Muscle layer of colon (tissue), 2 donors: ENCODE data around the gene PPM1D.
"Not testable (repeated sequence)": the region's sequence is repeated elsewhere in the genome, so short reads cannot be mapped to it uniquely, and the experiment has no call there.

Experiments
- H3K27ac ChIP-seq: one replicate; pipeline ENCODE4 v1.7.0; 2013; ENCODE audit warnings: low read depth, mild to moderate bottlenecking, low read length, moderate library complexity
- H3K27me3 ChIP-seq, 2 donors: one replicate each; pipeline ENCODE4 v1.7.0; 2013; ENCODE audit warnings: low read length in 2 of 2, mild to moderate bottlenecking in 2 of 2; ENCODE audit not compliant: insufficient read depth in 2 of 2, control insufficient read depth in 1 of 2
- H3K36me3 ChIP-seq: one replicate; pipeline ENCODE4 v1.7.0; 2013; ENCODE audit warnings: mild to moderate bottlenecking, low read length; ENCODE audit not compliant: insufficient read depth
- H3K4me1 ChIP-seq: one replicate; pipeline ENCODE4 v1.7.0; 2013; ENCODE audit warnings: mild to moderate bottlenecking, low read length; ENCODE audit not compliant: insufficient read depth
- H3K4me3 ChIP-seq, 2 donors: one replicate each; pipeline ENCODE4 v1.7.0; 2013; ENCODE audit warnings: low read length in 2 of 2, low read depth in 1 of 2, mild to moderate bottlenecking in 1 of 2, moderate library complexity in 1 of 2
- H3K9ac ChIP-seq: one replicate; pipeline ENCODE4 v1.7.0; 2013; ENCODE audit warnings: low read length
- H3K9me3 ChIP-seq: one replicate; pipeline ENCODE4 v1.7.0; 2013; ENCODE audit warnings: mild to moderate bottlenecking, low read length
- donor health status: abdominal sarcoma.
- donor health status: Adenocarcinoma of cecum.

The PPM1D gene

DNA sequence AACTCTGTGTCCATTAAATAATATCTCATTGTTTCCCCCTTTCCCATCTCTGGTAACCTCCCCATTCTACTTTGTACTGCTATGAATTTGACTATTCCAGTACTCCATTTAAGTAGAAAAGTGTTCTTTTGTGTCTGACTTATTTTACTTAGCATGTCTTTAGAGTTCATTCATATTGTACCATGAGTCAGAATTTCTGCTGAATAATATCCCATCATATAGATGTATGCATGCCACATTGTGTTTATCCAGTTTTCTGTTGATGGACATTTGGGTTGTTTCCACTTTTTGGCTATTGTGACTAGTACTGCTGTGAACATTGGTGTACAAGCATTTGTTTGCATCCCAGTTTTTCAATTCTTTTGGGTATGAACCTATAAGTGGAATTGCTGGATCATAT is 6.0 kb downstream of the PPM1D start:
- Histone ChIP-seq H3K36me3 (no peaks in the 10 kb centered on the region), H3K4me1 (peaks cover 27% of the 10 kb centered on the region), H3K9ac (no peak overlapping the region), H3K27me3 (no peaks in the 10 kb centered on the region), H3K4me3 (no peak overlapping the region), H3K27ac (no peak overlapping the region), H3K9me3 (no peaks in the 10 kb centered on the region)

DNA sequence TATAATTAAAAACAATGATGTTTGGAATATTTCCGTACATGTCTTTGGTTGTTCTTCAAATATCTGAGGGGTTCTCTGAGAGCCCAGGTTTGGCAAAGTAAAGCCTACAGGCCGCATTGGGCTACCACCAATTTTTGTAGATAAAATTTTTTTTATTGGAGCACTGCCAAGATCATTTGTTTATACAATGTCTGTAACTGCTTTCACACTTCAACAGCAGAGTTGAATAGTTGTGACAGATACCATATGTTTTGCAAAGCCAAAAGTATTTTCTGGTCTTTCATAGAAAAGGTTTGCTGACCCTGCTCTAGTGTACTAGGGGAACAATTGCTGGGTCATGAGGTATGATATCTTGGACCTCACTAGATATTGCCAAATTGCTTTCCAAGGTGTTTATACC is 10.5 kb downstream of the PPM1D start:
- Histone ChIP-seq H3K27me3 (no peaks in the 10 kb centered on the region), H3K9me3 (no peaks in the 10 kb centered on the region), H3K9ac (no peak overlapping the region), H3K27ac (no peak overlapping the region), H3K36me3 (no peaks in the 10 kb centered on the region), H3K4me1 (peaks cover 17% of the 10 kb centered on the region), H3K4me3 (no peak overlapping the region)

DNA sequence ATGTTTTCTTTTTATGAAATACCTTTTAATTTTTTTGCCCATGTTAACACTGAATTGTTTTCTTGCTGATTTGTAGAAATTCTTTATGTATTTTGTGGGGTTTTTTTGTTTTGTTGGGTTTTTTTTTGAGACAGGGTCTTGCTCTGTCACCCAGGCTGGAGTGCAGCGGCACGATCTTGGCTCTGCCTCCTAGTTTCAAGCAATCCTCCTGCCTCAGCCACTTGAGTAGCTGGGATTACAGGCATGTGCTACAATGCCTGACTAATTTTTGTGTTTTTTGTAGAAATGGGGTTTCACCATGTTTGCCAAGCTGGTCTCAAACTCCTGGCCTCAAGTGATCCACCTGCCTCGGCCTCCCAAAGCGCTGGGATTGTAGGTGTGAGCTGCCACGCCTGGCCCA is 11.3 kb downstream of the PPM1D start:
- not testable (repeated sequence) for H3K9me3 ChIP-seq, H3K27ac ChIP-seq, H3K4me3 ChIP-seq, H3K9ac ChIP-seq, H3K36me3 ChIP-seq, H3K27me3 ChIP-seq
- H3K4me1 ChIP-seq, result peaks cover 17% of the 10 kb centered on the region

DNA sequence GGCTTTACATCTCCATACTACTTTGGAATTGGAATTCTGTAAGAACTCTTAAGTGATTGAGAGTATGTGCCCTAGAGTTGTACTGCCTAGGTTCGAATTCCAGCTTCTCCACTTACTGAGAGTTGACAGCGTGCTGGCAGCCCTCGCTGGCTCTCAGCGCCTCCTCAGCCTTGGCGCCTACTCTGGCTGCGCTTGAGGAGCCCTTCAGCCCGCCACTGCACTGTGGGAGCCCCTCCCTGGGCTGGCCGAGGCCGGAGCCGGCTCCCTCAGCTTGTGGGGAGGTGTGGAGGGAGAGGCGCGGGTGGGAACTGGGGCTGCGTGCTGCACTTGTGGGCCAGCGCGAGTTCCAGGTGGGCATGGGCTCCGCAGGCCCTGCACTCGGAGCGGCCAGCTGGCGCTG is 13.3 kb downstream of the PPM1D start:
- Histone ChIP-seq H3K9me3 (no peaks in the 10 kb centered on the region), H3K27me3 (no peaks in the 10 kb centered on the region), H3K9ac (no peak overlapping the region), H3K36me3 (no peaks in the 10 kb centered on the region), H3K27ac (no peak overlapping the region), H3K4me1 (peaks cover 23% of the 10 kb centered on the region), H3K4me3 (no peak overlapping the region)

DNA sequence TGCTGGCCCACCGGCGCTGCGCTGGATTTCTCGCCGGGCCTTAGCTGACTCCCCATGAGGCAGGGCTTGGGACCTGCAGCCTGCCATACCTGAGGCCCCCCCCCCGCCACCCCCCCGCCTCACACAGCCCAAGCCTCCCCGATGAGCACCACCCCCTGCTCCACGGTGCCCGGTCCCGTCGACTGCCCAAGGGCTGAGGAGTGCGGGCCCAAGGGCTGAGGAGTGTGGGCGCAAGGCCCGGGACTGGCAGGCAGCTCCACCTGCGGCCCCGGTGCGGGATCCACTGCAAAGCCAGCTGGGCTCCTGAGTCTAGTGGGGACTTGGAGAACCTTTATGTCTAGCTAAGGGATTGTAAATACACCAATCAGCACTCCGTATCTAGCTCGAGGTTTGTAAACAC is 13.8 kb downstream of the PPM1D start:
- not testable (repeated sequence) for H3K27ac ChIP-seq, H3K9ac ChIP-seq, H3K27me3 ChIP-seq, H3K4me3 ChIP-seq, H3K9me3 ChIP-seq, H3K36me3 ChIP-seq
- peaks cover 23% of the 10 kb centered on the region for H3K4me1 ChIP-seq

DNA sequence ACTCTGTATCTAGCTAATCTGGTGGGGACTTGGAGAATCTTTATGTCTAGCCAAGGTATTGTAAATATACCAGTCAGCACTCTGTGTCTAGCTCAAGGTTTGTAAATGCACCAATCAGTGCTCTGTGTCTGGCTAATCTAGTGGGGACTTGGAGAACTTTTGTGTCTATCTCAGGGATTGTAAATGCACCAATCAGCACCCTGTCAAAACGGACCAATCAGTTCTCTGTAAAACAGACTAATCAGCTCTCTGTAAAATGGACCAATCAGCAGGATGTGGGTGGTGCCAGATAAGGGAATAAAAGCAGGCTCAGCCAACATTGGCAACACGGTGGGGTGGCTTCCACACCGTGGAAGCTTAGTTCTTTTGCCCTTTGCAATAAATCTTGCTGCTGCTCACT is 14.3 kb downstream of the PPM1D start:
- not testable (repeated sequence) for H3K36me3 ChIP-seq, H3K9me3 ChIP-seq, H3K27me3 ChIP-seq, H3K9ac ChIP-seq, H3K27ac ChIP-seq, H3K4me3 ChIP-seq
- H3K4me1 ChIP-seq, result peaks cover 23% of the 10 kb centered on the region

DNA sequence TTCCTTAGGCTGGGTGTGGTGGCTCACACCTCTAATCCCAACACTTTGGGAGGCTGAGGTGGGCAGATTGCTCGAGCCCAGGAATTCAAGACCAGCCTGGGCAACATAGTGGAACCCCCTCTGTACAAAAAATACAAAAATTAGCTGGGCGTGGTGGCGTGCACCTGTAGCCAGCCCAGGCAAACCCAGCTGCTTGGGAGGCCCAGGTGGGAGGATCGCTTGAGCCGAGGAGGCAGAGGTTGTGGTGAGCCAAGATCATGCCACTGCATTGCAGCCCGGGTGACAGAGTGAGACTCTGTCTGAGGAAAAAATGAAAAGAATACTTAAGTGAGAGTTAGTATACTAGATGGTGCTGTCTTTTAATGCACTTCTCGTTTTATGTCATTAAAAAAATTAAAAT is 15.1 kb downstream of the PPM1D start:
- Histone ChIP-seq H3K9me3 (no peaks in the 10 kb centered on the region), H3K4me1 (peaks cover 23% of the 10 kb centered on the region), H3K9ac (no peak overlapping the region), H3K36me3 (no peaks in the 10 kb centered on the region), H3K4me3 (no peak overlapping the region), H3K27me3 (no peaks in the 10 kb centered on the region), H3K27ac (no peak overlapping the region)

DNA sequence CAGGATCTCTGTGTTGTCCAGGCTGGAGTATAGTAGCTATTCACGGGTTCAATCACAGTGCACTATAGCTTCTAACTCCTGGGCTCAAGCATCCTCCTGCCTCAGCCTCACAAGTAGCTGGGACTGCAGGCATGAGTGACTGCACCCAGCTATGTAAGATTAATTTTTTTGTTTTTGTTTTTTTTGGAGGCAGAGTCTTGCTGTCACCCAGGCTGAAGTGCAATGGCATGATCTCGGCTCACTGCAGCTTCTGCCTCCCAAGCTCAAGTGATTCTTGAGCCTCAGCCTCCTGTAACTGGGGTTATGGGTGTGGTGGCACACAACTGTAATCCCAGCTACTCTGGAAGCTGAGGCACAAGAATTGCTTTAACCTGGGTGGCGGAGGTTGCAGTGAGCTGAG is 15.8 kb downstream of the PPM1D start:
- Histone ChIP-seq H3K9me3 (no peaks in the 10 kb centered on the region), H3K4me1 (peaks cover 17% of the 10 kb centered on the region), H3K36me3 (no peaks in the 10 kb centered on the region)

DNA sequence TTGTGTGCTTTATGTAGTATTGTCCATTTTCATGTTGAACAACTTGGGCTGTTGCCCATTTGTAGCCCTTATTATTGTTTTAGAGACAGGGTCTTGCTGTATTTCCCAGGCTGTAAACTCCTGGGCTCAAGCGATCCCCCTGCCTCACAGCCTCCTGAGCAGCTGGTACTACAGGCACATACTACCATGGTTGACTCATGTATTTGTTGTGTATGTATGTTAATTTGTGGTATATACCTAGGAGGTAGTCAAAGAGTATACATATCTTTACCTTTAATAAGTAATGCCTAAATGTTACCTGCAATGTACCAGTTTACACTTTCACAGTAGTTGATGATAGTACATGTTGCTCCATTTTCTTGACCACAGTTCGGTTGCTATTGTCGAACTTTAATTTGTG is 18.1 kb downstream of the PPM1D start:
- H3K4me1 ChIP-seq, result peaks cover 6% of the 10 kb centered on the region
- H3K27ac ChIP-seq, result no peak overlapping the region
- H3K9ac ChIP-seq, result no peak overlapping the region
- H3K4me3 ChIP-seq, result no peak overlapping the region
- no peaks in the 10 kb centered on the region for H3K27me3 ChIP-seq
- H3K9me3 ChIP-seq, result no peaks in the 10 kb centered on the region
- H3K36me3 ChIP-seq, result no peaks in the 10 kb centered on the region

More for the DNA sequence above, 15.8 kb downstream of the PPM1D start:
- Histone ChIP-seq H3K27me3 (no peaks in the 10 kb centered on the region), H3K9ac (no peak overlapping the region), H3K27ac (no peak overlapping the region), H3K4me3 (no peak overlapping the region)

DNA sequence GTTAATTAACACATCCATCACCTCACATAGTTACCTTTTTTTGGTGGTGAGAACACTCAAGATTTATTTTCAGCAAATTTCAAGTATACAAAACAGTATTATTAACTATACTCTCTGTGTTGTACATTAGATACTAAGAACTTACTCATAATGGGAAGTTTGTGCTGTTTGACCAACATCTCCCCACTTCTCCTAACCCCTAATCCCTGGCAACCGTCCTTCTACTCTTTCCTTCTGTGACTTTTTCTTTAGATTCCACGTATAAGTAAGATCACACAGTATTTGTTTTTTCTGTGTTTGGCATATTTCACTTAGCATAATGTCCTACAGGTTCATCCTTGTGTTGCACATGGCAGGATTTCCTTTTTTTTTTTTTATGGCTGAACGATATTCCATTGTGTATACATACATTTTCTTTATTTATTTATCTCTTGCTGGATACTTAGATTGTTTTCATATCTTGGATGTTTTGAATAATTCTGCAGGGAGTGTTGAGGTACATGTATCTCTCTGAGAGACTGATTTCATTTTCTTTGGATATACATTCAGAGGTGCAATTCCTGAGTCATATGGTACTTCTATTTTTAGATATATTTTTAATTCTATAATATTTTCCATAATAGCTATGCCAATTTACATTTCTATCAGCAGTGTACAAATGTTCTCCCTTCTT is 19.0 kb downstream of the PPM1D start:
- H3K4me3 ChIP-seq, result no peak overlapping the region
- no peaks in the 10 kb centered on the region for H3K36me3 ChIP-seq
- H3K4me1 ChIP-seq, result peaks cover 6% of the 10 kb centered on the region
- H3K9me3 ChIP-seq, result no peaks in the 10 kb centered on the region
- H3K9ac ChIP-seq, result no peak overlapping the region
- H3K27me3 ChIP-seq, result no peaks in the 10 kb centered on the region
- no peak overlapping the region for H3K27ac ChIP-seq

DNA sequence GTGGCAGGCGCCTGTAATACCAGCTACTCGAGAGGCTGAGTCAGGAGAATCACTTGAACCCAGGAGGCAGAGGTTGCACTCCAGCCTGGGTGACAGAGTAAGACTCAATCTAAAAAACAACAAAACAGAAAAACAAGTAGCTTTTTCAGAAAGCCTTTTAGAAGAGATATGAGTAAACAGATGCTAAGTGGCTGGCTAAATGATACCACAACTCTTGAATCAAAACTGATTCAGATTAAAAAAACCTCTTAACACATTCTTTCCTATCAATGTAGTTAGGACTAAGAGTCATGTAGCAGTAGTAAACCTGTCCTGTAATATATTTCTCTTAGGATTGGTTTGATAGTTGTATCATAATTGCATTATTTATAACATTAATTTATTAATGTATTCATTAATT is 23.0 kb downstream of the PPM1D start:
- no peak overlapping the region for H3K4me3 ChIP-seq
- H3K9me3 ChIP-seq, result no peaks in the 10 kb centered on the region
- H3K27me3 ChIP-seq, result no peaks in the 10 kb centered on the region
- H3K27ac ChIP-seq, result no peak overlapping the region
- no peaks in the 10 kb centered on the region for H3K36me3 ChIP-seq
- H3K9ac ChIP-seq, result no peak overlapping the region
- peaks cover 2% of the 10 kb centered on the region for H3K4me1 ChIP-seq

DNA sequence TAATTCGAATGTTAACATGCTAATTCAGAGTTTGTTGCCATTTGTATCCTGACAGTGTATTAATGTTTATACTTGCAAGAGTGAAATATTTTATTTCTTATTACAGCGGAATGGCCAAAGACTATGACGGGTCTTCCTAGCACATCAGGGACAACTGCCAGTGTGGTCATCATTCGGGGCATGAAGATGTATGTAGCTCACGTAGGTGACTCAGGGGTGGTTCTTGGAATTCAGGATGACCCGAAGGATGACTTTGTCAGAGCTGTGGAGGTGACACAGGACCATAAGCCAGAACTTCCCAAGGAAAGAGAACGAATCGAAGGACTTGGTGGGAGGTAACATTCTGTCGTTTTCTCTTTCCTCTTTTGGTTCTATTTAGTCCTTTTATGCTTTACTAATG is 23.4 kb downstream of the PPM1D start:
- H3K36me3 ChIP-seq, result no peaks in the 10 kb centered on the region
- no peaks in the 10 kb centered on the region for H3K27me3 ChIP-seq
- no peaks in the 10 kb centered on the region for H3K4me1 ChIP-seq
- H3K9ac ChIP-seq, result no peak overlapping the region
- H3K4me3 ChIP-seq, result no peak overlapping the region
- no peaks in the 10 kb centered on the region for H3K9me3 ChIP-seq
- H3K27ac ChIP-seq, result no peak overlapping the region
